GM12865 (cell line): ENCODE measurements around the gene UBXN6.

Experiments
- DNase-seq: peaks from one replicate; pipeline ENCODE4 v3.0.0; 2010; ENCODE audit warnings: low read depth
- H3K4me3 ChIP-seq: 2 replicates; pipeline ENCODE4 v1.5.1; 2011; ENCODE audit warnings: mild to moderate bottlenecking, low read depth, low read length, control low read depth
- TF ChIP-seq, protein P1 (sequence below): IDR thresholded peaks from 2 replicates; pipeline ENCODE4 v1.5.1; 2011; ENCODE audit warnings: low read length, control low read depth, low read depth, inconsistent platforms; ENCODE audit not compliant: insufficient read depth; ENCODE audit errors: missing control alignments

UBXN6 gene

DNA sequence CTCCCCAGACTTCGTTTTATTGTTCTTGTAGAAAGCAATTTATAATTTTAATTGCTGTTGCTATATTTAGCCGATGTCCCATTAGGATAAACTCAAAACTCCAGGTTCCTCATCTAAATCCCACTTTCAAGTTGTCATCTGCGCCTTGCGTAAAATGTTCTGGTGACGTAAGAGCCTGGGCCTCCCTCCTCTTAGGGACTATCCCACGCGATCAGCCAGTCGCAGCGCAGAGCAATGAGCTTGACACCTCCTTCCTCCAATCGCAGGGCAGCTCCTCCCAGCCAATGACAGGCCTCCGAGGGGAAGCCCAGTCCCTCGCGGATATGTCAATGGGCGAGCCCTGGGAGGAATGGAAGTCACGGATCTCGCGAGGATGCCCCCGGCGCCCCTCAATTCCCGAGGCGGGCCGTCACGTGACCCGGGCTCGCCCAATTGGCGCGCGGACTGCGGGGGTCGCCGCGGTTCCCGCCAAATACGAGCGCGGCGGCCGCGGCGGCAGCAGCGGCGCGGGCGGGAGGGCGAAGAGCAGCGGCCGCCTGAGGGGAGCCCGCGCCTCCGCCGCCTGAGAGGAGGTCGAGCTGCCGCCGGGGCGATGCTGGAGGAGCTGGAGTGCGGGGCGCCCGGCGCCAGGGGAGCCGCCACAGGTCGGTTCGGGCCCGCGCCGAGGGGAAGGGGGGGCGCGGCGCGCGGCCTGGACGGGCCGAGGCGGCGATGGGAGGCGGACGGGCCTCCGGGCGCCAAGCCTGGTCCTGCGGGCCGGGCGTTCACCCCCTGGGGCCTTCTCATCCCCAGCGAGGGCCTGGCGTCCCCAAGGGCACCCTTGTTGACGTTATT lies 55.2 kb downstream of the UBXN6 start, which contains the start of gene CHAF1A:
CHAF1A (plus strand) TSS at position 470 of the 834 bp plus-strand sequence; CDS start at position 593, 123 bp downstream.
- peak within 1 kb of the TSS; percentile 72 for H3K4me3 ChIP-seq
- DNase-seq, result peak; percentile 100
- TF ChIP-seq, protein P1, sequence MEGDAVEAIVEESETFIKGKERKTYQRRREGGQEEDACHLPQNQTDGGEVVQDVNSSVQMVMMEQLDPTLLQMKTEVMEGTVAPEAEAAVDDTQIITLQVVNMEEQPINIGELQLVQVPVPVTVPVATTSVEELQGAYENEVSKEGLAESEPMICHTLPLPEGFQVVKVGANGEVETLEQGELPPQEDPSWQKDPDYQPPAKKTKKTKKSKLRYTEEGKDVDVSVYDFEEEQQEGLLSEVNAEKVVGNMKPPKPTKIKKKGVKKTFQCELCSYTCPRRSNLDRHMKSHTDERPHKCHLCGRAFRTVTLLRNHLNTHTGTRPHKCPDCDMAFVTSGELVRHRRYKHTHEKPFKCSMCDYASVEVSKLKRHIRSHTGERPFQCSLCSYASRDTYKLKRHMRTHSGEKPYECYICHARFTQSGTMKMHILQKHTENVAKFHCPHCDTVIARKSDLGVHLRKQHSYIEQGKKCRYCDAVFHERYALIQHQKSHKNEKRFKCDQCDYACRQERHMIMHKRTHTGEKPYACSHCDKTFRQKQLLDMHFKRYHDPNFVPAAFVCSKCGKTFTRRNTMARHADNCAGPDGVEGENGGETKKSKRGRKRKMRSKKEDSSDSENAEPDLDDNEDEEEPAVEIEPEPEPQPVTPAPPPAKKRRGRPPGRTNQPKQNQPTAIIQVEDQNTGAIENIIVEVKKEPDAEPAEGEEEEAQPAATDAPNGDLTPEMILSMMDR, result no peak

DNA sequence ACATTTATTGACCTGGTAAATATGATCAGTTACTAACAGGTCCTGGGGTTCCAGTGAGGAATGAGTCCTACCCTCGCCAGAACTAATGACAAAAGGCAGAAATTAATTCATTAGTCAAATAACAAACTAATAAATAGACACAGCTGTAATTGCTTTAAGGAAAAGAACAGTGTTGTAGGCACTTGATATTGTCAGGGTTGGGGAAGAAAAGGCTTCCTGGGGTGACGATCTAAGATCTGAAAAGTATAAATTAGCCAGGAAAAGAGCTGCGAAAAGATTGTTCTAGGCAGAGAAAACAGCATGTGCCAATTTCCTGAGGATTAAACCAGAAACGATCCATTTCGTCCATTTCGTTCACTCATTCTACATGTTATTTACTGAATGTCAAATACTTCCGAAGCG lies 55.8 kb downstream of the UBXN6 start:
- DNase-seq, result no peak
- TF ChIP-seq, protein P1, result no peak
- peak overlapping the region; percentile 58 for H3K4me3 ChIP-seq

DNA sequence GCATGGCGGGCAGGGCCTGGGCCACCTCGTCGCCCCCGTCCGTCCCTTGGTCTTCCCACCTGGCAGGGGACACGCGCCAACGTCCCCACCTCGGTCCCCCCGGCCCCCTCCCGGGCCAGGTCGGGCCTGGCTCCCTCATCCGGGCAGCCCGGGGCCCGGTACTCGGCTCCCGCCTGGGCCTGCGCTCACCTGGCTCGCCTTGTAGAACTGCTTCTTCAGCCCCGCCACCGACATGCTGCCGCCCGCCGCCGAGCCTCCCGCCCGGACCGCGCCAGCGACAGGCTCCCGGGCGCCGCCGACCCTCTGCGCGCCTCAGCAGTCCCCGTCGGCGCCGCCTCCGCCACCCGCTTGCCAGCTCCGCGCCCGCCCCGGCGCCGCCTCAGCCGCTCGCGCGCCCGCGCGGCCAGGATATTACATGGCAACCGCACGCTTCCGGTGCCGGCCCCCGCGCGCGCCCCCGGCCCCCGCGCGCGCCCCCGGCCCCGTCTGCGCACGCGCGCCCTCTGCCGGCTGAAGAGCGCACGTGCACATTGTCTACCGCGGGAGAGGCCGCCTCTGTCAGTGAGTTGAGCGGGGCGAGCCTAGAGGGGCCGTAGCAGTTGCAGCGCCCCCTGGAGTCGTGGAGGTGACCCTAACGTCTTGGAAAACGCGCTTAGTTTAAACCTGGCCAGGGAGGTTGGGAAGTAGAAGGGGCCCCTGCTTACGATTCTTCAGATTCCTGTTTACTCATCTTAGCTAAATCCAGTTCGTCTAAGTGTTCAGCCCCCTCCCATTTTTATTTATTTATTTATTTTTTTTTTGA lies 57.3 kb downstream of the UBXN6 start, which contains the start of gene SH3GL1:
SH3GL1 (minus strand) TSS at position 413 of the 802 bp plus-strand sequence; CDS start at position 234, 179 bp downstream.
- TF ChIP-seq, protein P1, result peak; percentile 92
- peak within 1 kb of the TSS; percentile 92 for H3K4me3 ChIP-seq
- DNase-seq, result peak; percentile 96

- TF ChIP-seq, protein P1, result no peak
- peak overlapping the region; percentile 92 for H3K4me3 ChIP-seq
- no peak for DNase-seq
Measured at GRCh38 chr19:4399812-4400134, 57.8 kb downstream of the UBXN6 start.

- no peak for DNase-seq
- H3K4me3 ChIP-seq, result no peak overlapping the region
- TF ChIP-seq, protein P1, result no peak
Measured at GRCh38 chr19:4396949-4397783, 60.4 kb downstream of the UBXN6 start.
